Measurements from ENCODE around the gene ZNF747. TPM values are rescaled to one million over a fixed set of nuclear protein-coding genes. Genes with fewer than 3 reads are reported as not detected.
"Not testable (repeated sequence)": the region's sequence is repeated elsewhere in the genome, so short reads cannot be mapped to it uniquely, and the experiment has no call there.

The ZNF747 gene
- total RNA-seq, 1 donor: 16.6 TPM

DNA sequence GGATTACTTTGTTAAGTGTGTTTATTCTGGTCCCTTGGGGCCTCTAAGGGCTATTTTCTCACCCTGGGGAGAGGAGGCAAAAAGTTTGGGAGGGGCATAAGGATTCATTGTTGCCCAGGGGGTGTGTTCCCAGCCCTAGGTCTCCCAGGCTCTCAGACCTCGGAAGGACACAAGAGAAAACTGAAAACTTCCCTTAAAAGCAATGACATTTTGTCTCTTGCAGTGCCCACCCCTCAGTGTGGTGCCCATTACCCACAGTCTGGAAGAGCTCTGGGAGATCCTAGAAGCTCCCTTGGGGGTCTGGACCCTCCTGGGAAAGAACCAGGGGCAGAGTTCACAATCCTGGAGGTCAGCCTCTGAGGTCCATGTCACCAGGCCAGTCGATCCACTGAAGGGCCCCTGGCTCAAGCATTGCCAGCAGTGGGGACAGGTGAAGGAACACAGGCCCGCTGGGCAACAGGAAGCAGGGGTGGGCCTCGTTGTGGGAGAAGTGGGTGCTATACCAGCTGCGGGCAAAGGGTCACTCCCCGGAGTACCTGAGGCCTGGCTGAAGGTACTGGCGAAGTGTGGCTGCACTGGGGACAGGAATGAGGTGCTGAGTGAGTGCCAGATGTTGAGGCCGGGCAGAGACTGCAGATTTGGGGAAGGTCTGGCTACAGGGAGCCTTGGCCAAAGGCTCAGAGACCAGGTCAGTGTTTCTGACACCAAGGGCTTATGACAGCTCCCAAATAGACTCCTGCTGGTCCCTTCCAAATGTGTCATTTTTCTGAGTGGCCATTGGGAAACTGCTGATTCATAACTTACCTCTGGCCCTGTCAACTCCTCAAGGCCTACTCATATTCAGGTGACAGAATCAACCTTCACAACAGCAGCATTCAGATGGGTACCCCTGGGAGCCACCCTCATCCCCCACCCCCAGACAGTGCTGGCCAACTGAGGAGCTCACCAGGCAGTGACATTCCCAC, 4.6 kb upstream of the ZNF747 start:
- peaks cover 8% of the 10 kb centered on the region for H3K79me2 ChIP-seq (ENCODE audit: insufficient read depth, low read length)
- peaks cover 21% of the 10 kb centered on the region for H3K4me1 ChIP-seq (ENCODE audit: insufficient read depth, low read length)
- TF ChIP-seq, protein P1, sequence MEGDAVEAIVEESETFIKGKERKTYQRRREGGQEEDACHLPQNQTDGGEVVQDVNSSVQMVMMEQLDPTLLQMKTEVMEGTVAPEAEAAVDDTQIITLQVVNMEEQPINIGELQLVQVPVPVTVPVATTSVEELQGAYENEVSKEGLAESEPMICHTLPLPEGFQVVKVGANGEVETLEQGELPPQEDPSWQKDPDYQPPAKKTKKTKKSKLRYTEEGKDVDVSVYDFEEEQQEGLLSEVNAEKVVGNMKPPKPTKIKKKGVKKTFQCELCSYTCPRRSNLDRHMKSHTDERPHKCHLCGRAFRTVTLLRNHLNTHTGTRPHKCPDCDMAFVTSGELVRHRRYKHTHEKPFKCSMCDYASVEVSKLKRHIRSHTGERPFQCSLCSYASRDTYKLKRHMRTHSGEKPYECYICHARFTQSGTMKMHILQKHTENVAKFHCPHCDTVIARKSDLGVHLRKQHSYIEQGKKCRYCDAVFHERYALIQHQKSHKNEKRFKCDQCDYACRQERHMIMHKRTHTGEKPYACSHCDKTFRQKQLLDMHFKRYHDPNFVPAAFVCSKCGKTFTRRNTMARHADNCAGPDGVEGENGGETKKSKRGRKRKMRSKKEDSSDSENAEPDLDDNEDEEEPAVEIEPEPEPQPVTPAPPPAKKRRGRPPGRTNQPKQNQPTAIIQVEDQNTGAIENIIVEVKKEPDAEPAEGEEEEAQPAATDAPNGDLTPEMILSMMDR (IDR thresholded peaks at IDR 0.05; ENCODE audit: extremely low read depth, low read depth, low read length): no peak
- H4K20me1 ChIP-seq (ENCODE audit: insufficient read depth, low read length): no peaks in the 10 kb centered on the region
- no peak overlapping the region for H3K27ac ChIP-seq (ENCODE audit: low read depth, low read length)
- no peak for DNase-seq (ENCODE audit: insufficient read length, low spot score, missing footprints)
- no peak overlapping the region for H2AFZ ChIP-seq (ENCODE audit: low read length)
- no peaks in the 10 kb centered on the region for H3K36me3 ChIP-seq (ENCODE audit: insufficient read depth, low read length)
- no peaks in the 10 kb centered on the region for H3K27me3 ChIP-seq (ENCODE audit: insufficient read depth, low read length)
- no peak overlapping the region for H3K4me3 ChIP-seq (ENCODE audit: insufficient read depth, low read length)
- H3K9me3 ChIP-seq (ENCODE audit: low read depth, low read length): no peaks in the 10 kb centered on the region
- no peak overlapping the region for H3K4me2 ChIP-seq (ENCODE audit: insufficient read depth, low read length)

GRCh38 chr16:30536391-30537024, 1.9 kb upstream of the ZNF747 start:
- not testable (repeated sequence) for H3K36me3 ChIP-seq (ENCODE audit: insufficient read depth, low read length); H4K20me1 ChIP-seq (ENCODE audit: insufficient read depth, low read length); DNase-seq (ENCODE audit: insufficient read length, low spot score, missing footprints); H3K4me2 ChIP-seq (ENCODE audit: insufficient read depth, low read length); H2AFZ ChIP-seq (ENCODE audit: low read length); H3K9me3 ChIP-seq (ENCODE audit: low read depth, low read length); H3K27ac ChIP-seq (ENCODE audit: low read depth, low read length); H3K27me3 ChIP-seq (ENCODE audit: insufficient read depth, low read length); H3K4me3 ChIP-seq (ENCODE audit: insufficient read depth, low read length)
- Histone ChIP-seq H3K4me1 (ENCODE audit: insufficient read depth, low read length) (peaks cover 14% of the 10 kb centered on the region), H3K79me2 (ENCODE audit: insufficient read depth, low read length) (peaks cover 21% of the 10 kb centered on the region)

GRCh38 chr16:30535777-30536190, 1.1 kb upstream of the ZNF747 start:
- DNase-seq (ENCODE audit: insufficient read length, low spot score, missing footprints): peak; percentile 97
- no peaks in the 10 kb centered on the region for H3K9me3 ChIP-seq (ENCODE audit: low read depth, low read length)
- TF ChIP-seq, protein P1 (IDR thresholded peaks at IDR 0.05; ENCODE audit: extremely low read depth, low read depth, low read length): peak; percentile 64
- H3K79me2 ChIP-seq (ENCODE audit: insufficient read depth, low read length): peaks cover 21% of the 10 kb centered on the region
- peak overlapping the region; percentile 85 for H3K4me2 ChIP-seq (ENCODE audit: insufficient read depth, low read length)
- H2AFZ ChIP-seq (ENCODE audit: low read length): peak overlapping the region; percentile 91
- no peaks in the 10 kb centered on the region for H3K27me3 ChIP-seq (ENCODE audit: insufficient read depth, low read length)
- H3K4me1 ChIP-seq (ENCODE audit: insufficient read depth, low read length): peaks cover 9% of the 10 kb centered on the region
- H4K20me1 ChIP-seq (ENCODE audit: insufficient read depth, low read length): no peaks in the 10 kb centered on the region
- H3K4me3 ChIP-seq (ENCODE audit: insufficient read depth, low read length): peak overlapping the region; percentile 91
- H3K27ac ChIP-seq (ENCODE audit: low read depth, low read length): peak overlapping the region; percentile 93
- H3K36me3 ChIP-seq (ENCODE audit: insufficient read depth, low read length): peaks cover 15% of the 10 kb centered on the region

DNA sequence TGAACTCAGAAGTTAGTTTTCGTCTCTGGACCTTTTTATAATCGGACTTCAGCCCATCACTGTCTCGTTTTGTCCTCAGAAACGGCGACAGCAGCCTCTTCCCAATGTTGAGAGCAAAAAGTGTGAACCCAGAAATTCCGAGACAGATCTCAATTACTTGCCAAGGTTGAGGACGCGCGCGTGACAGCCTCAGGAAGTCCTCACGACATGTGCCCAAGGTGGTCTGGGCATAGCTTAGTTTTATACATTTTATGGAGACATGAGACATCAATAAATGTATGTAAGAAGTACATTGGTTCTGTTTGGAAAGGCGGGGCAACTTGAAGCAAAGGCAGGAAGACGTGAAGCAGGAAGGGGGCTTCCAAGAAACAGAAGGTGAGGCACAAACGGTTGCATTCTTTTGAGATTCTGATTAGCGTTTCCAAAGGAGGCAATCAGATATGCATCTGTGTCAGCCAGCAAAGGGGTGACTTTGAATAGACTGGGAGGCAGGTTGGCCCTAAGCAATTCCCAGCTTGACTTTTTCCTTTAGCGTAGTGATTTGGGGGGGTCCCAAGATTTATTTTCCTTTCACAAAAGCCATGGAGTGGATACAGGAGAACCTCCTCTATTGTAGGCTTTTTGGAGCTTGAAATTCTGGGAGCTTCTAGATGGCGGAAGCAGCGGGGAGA, 583 bp upstream of the ZNF747 start:
- Histone ChIP-seq H4K20me1 (ENCODE audit: insufficient read depth, low read length) (no peaks in the 10 kb centered on the region), H3K4me1 (ENCODE audit: insufficient read depth, low read length) (peaks cover 9% of the 10 kb centered on the region), H3K27ac (ENCODE audit: low read depth, low read length) (peak overlapping the region; percentile 93), H3K4me2 (ENCODE audit: insufficient read depth, low read length) (peak overlapping the region; percentile 85), H2AFZ (ENCODE audit: low read length) (peak overlapping the region; percentile 91), H3K36me3 (ENCODE audit: insufficient read depth, low read length) (peaks cover 17% of the 10 kb centered on the region), H3K79me2 (ENCODE audit: insufficient read depth, low read length) (peaks cover 21% of the 10 kb centered on the region), H3K4me3 (ENCODE audit: insufficient read depth, low read length) (peak overlapping the region; percentile 91), H3K27me3 (ENCODE audit: insufficient read depth, low read length) (no peaks in the 10 kb centered on the region), H3K9me3 (ENCODE audit: low read depth, low read length) (no peaks in the 10 kb centered on the region)
- TF ChIP-seq, protein P1 (IDR thresholded peaks at IDR 0.05; ENCODE audit: extremely low read depth, low read depth, low read length): no peak
- no peak for DNase-seq (ENCODE audit: insufficient read length, low spot score, missing footprints)
